ENCODE measurements around the gene SPECC1. TPM values are rescaled to one million over a fixed set of nuclear protein-coding genes. Genes with fewer than 3 reads are reported as not detected.
"Not testable (repeated sequence)": the region's sequence is repeated elsewhere in the genome, so short reads cannot be mapped to it uniquely, and the experiment has no call there.

The SPECC1 gene
- total RNA-seq, 1 experiment from 2014 or later, result 128 TPM

DNA sequence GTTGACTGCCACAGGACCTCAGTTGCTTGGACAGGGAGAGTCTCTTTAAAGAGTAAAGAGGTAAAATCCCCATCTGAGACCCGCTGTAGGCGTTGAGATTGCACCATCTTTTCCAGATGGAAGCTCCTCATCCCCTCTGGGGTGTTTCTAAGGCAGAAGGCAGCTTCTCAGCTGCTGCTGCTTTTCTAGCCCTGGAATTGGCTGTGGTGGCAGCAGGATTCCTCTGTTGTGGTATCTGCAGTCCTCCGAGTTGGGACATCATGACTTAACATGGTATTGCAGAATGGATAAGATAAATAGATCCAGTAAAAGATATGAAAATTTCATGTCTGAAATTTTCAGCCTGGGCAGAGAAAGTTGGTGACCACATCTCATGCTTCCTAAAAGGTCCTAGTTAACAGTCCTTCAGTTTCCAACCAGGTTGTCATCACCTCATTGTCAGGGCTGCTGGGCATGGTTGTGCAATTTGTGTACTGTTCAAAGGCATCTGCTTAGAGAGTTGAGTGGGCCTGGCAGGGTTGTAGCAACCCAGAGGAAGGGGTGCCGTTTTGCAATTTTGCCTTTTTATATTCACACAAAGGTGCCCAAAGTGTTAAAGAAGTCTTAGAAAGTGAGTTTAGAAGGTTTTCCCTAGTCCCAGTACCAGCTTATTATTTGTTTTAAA is 150.4 kb downstream of the SPECC1 start:
- Histone ChIP-seq H3K4me3 (no peak overlapping the region), H3K27me3 (ENCODE audit: insufficient read depth, low read depth) (no peaks in the 10 kb centered on the region), H3K36me3 (ENCODE audit: low read depth) (peaks cover 6% of the 10 kb centered on the region; the same call in 1 of the 2 replicates), H3F3A (ENCODE audit: insufficient read depth, low read depth) (peaks cover 22% of the 10 kb centered on the region; the same call in 1 of the 2 replicates), H3K27ac (no peak overlapping the region), H2AFZ (no peak overlapping the region), H3K9me2 (ENCODE audit: insufficient read depth) (no peaks in the 10 kb centered on the region), H3K4me1 (replicated peaks; ENCODE audit: insufficient read depth) (peaks cover 31% of the 10 kb centered on the region), H3K79me2 (ENCODE audit: low read depth) (peaks cover 77% of the 10 kb centered on the region), H3K4me2 (no peak overlapping the region), H4K20me1 (ENCODE audit: insufficient read depth) (peaks cover 28% of the 10 kb centered on the region), H3K9me3 (ENCODE audit: insufficient read depth, low read depth) (no peaks in the 10 kb centered on the region)
- intact Hi-C loops (cut with micrococcal nuclease; ENCODE audit: unreplicated experiment), result loop anchor here (5.0 kb wide), 2 partner anchors 37 to 48 kb away; no protein-coding TSS in a partner anchor
- DNase-seq, result no peak
- TF ChIP-seq EZH2 (IDR thresholded peaks at IDR 0.05; ENCODE audit: low read depth) (no peak), CTCF (conservative IDR thresholded peaks at IDR 0.05) (no peak)
- ChIA-PET CTCF (no interaction called here), POLR2A (ENCODE audit: unreplicated experiment) (no interaction called here)
- BruUV-seq (replicated peaks), result no TSS peak

GRCh38 chr17:20165516-20165915 is 156.4 kb downstream of the SPECC1 start:
- CTCF ChIA-PET; intact Hi-C loops (cut with micrococcal nuclease; ENCODE audit: unreplicated experiment); H2AFZ ChIP-seq; H3K9me2 ChIP-seq (ENCODE audit: insufficient read depth); H3K27me3 ChIP-seq (ENCODE audit: insufficient read depth, low read depth); H3K36me3 ChIP-seq (ENCODE audit: low read depth); H3K4me2 ChIP-seq; H3F3A ChIP-seq (ENCODE audit: insufficient read depth, low read depth); H3K9me3 ChIP-seq (ENCODE audit: insufficient read depth, low read depth); BruUV-seq (replicated peaks); DNase-seq; H3K27ac ChIP-seq; POLR2A ChIA-PET (ENCODE audit: unreplicated experiment); H3K4me1 ChIP-seq (replicated peaks; ENCODE audit: insufficient read depth); H3K4me3 ChIP-seq: not testable (repeated sequence)
- Histone ChIP-seq H4K20me1 (ENCODE audit: insufficient read depth) (peaks cover 30% of the 10 kb centered on the region), H3K79me2 (ENCODE audit: low read depth) (peaks cover 89% of the 10 kb centered on the region)

GRCh38 chr17:20170085-20170484 is 160.9 kb downstream of the SPECC1 start:
- POLR2A ChIA-PET (ENCODE audit: unreplicated experiment), result no interaction called here
- Histone ChIP-seq H2AFZ (no peak overlapping the region), H3K27ac (peak overlapping the region; percentile 74), H3K27me3 (ENCODE audit: insufficient read depth, low read depth) (no peaks in the 10 kb centered on the region), H3K79me2 (ENCODE audit: low read depth) (peaks cover 87% of the 10 kb centered on the region), H3K36me3 (ENCODE audit: low read depth) (no peaks in the 10 kb centered on the region), H3F3A (ENCODE audit: insufficient read depth, low read depth) (peaks cover 44% of the 10 kb centered on the region), H4K20me1 (ENCODE audit: insufficient read depth) (peaks cover 13% of the 10 kb centered on the region), H3K4me1 (replicated peaks; ENCODE audit: insufficient read depth) (peaks cover 49% of the 10 kb centered on the region), H3K9me3 (ENCODE audit: insufficient read depth, low read depth) (no peaks in the 10 kb centered on the region), H3K9me2 (ENCODE audit: insufficient read depth) (no peaks in the 10 kb centered on the region), H3K4me2 (no peak overlapping the region), H3K4me3 (no peak overlapping the region)
- DNase-seq, result no peak
- BruUV-seq (replicated peaks), result no TSS peak
- intact Hi-C loops (cut with micrococcal nuclease; ENCODE audit: unreplicated experiment), result loop anchor here (2.0 to 5.0 kb wide), 2 partner anchors 37 to 57 kb away; no protein-coding TSS in a partner anchor
- CTCF ChIA-PET, result no interaction called here
- TF ChIP-seq CTCF (conservative IDR thresholded peaks at IDR 0.05) (no peak), EZH2 (IDR thresholded peaks at IDR 0.05; ENCODE audit: low read depth) (no peak)

All from PC-9 (cell line).